LHCN-M2 (cell line): ENCODE measurements around the gene HPD. TPM values are rescaled to one million over a fixed set of nuclear protein-coding genes. Genes with fewer than 3 reads are reported as not detected.

Source experiments
- DNase-seq: peaks from one replicate; pipeline ENCODE4 v3.0.0-alpha.2; 2012; ENCODE audit warnings: low read depth
- total RNA-seq: library from RNA; depleted of rRNA; stranded (reverse); fragments of >200 nt; gene quantifications from 2 replicates; pipeline ENCODE4 v1.2.3, GENCODE V29; 2014

The HPD gene
- total RNA-seq, 1 experiment from 2014 or later = 0.75 TPM

DNA sequence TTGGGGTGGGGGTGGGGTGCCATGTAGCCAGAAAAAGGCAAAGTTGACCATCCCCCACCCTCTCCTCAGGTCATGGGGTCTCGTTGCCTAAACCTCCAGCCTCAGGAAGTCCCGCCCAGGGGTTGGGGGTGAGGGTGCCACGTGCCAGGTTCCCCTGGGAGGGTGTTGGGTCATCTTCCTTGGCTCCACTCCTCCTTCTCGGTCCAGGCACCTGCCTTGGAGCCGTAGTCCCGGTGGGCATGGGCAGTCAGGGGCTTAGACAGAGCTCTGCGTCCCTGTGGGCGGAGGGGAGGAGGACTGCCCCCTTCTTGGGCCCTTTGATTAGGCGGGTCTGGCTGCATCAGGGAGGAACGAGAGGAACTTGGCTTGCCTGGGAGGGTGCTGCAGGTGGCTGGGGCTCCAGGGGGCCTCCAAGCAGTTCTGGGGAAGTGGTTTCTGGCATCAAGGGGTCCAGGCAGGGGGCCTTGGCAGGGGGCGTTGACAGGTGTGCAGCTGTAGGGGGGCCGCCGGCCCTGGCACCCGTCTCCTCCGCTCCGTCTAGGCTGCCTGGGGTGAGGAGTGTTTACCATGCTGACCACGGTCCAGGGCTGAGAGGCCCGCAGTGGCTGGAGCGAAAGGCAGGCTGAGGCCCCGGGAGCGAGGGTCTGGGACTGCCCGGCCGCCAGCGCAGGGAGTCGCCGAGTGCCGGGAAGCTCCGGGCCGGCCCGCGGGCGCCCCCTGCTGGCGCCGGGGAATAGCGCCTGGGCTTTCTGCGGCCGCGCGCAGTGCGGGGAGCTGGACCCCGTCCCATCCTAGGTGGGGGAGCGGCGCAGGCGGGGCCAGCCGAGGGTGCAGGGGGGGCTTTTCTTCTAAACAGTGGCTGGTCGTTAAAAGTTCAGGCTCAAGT, 47.0 kb downstream of the HPD start:
- peak; percentile 65 for DNase-seq

DNA sequence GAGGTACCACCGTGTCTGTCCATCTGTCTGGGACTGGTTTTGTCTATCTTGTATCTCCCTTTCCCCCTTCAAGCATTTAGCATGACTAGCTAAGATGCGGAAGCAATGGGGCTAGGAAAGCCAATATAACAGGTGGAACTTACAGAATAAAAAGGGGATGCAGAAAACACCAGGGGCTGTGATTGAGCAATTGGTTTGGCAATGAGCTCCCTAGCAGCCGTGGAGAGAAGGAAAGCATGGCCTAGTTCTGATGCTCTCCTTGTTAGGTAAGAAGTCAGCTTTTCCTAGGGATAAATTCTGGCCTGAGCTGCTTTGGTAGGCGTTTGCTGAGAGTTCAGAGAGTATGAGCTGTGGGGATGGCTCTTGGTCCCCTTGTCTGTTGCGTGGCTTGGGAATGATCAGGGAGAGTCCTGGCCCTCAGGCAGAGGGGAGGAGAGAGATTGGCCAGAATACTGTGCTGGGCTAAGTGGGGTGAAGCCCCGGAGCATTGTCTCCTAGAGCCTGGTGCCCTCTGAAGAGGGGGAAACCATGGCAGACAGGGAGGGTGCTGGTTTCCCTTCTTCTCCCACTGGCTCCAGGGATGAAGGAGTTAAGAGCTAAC, 47.7 kb downstream of the HPD start:
- DNase-seq = no peak

DNA sequence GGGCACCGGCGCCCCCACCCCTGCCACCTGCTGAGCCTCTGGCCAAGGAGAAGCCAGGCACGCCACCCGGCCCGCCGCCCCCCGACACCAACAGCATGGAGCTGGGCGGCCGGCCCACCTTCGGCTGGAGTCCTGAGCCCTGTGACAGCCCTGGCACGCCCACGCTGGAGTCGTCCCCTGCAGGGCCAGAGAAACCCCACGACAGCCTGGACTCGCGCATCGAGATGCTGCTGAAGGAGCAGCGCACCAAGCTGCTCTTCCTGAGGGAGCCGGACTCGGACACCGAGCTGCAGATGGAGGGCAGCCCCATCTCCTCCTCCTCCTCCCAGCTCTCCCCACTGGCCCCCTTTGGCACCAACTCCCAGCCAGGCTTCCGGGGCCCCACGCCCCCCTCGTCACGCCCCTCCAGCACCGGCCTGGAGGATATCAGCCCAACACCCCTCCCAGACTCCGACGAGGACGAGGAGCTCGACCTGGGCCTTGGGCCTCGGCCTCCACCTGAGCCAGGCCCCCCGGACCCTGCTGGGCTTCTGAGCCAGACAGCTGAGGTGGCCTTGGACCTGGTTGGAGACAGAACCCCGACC, 48.3 kb downstream of the HPD start:
- DNase-seq = no peak

DNA sequence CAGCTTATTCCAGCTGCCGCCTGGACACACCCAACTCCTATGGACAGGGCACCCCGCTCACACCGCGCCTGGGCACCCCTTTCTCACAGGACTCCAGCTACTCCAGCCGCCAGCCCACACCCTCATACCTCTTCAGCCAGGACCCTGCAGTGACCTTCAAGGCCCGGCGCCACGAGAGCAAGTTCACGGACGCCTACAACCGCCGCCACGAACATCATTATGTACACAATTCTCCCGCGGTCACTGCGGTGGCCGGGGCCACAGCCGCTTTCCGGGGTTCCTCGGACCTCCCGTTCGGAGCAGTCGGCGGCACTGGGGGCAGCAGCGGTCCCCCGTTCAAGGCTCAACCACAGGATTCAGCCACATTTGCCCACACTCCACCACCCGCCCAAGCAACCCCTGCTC, 48.9 kb downstream of the HPD start:
- DNase-seq = no peak

DNA sequence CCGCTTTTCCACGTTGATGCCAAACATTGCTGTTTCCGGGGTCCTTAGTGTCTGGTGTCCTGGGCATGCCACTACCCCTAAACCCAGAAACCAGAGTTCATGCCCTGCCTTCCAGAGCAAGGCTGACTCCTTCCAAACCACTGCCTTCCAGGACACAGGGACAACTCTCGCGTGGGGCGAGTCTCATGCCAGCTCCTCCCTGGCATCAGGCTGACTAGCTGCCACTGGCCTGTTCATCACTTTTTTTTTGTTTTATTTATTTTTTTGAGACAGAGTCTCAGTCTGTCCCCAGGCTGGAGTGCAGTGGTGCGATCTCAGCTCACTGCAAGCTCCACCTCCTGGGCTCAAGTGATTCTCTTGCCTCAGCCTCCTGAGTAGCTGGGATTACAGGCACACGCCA, 50.0 kb downstream of the HPD start:
- DNase-seq = no peak

DNA sequence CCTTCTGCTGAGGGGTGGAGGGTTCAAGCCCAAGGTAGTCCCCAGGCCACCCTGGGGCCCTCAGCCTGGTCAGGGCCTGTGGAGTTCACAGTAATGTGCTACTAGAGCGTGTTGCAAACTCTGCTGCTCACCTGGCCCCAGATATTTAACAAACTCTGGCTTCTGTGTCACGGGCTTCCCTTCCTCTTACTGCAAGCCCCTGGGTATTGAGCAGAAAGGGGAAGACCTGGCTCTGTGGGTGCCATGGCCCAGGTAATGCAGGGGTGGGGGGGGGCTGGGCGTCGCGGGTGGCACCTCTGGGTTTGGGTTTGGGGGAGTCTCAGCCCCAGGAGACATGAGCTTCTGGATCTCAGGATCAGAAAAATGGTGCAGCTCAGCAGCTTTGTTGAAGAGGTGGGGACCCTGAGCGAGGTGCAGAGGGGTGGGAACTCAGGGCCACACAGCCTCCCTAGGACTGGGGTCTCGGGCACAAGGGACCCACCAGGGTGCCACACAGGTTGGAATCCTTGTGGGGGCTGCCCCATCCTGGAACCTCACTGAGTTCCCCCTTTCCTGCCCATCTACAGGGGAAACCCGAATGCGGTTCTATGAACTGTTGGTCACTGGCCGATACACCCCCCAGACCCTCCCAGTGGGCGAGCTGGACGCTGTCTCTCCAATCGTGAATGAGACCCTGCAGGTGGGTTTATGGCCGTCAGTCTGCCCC, 50.9 kb downstream of the HPD start:
- DNase-seq = no peak

DNA sequence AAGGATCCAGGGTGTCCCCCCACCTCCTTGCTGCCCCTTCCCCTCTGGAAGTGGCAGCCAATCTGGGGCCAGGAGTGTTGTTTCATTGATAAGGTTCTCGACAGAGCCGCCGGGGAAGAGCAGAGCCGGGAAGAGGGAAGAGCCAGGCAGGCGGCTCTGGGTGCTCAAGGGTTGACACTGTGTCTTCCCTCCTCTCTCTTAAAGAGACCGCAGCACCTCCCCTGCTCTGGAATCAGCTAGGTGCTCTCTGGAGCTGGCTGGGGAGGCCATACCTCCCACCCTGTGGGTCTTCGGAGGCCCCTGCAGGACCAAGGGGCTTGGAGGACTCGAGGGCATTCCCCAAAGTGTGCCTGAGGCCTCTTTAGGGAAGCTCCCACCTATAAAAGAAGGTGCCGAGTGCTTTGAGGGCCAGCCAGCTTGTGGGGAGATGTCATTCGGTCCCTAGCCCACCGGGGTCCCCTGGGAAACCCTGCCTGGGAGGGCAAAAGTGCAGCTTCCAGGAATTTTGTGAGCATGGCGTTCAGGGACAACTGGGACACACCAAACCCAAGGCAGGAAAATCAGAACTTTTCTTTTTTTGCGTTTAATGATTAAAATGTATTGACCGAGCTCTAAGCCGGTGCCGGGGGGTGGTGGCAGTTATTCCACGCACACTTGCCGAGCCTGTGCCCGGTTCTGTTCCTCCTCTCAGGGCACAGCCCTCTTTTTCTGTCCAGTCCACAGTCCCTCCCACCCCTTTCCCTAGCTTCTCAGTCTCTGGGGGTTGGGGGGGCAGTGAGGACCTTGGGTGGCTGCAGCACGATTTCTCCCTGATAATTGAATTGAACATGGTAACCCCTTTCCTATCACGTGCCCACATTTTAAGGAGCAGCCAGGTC, 51.9 kb downstream of the HPD start:
- no peak for DNase-seq

DNA sequence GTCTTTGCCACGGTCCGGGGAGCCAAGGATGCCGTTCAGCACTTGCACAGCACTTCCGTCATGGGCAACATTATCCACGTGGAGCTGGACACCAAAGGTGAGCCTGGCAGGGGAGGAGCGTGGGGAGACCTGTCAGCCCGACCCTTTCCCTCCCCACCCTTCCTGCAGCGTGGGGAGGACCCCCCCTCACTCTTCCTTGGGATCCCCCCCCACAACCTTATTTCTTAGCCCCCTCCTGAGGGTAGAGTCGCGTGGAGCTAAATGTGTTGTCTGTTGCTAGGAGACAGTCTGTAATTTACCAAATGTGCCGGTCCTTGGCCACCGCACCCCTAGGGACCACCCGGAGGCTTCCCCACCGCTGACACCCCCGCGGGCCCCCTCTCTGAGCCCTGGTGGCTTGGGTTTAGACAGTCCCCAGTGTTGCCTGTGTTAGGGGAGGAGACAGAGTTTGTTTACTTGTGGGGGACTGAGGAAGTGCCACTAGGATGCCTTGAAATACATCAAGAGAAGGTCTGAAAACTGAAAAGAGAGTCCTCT, 52.6 kb downstream of the HPD start:
- no peak for DNase-seq

DNA sequence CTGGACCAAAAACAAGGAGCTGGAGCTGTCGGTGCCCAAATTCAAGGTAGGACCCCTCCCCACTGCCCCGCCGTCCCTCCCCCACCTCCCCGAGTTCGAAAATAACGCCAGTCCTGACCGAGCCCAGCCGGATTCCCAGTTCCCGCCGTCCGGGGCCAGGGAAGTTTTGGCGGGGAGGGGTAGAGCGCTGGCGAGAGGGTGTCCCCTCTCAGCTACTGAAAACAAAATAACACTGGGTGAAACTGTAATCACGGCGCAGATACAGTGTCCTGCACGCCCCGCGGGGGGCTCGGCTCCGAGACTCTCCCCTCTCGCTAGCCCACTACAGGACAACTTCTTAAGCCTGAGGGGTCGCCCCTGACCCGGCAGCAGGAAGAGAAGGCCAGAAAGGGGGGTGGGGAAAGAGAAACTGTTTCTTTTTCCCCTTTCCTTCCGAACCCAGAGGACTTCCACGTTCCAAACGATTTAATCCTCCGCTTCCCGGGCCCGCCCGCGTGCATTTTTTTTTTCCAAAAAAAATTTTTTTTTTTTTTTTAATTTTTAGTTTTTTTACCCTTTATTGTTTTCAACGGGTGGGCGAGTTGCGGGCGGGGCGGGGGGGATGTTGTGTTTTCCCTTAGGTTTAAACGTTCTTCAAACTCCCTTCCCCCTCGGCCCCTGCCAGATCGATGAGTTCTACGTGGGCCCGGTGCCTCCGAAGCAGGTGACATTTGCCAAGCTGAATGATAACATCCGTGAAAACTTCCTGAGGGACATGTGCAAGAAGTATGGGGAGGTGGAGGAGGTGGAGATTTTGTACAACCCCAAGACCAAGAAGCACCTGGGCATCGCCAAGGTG, 53.3 kb downstream of the HPD start:
- DNase-seq = no peak

DNA sequence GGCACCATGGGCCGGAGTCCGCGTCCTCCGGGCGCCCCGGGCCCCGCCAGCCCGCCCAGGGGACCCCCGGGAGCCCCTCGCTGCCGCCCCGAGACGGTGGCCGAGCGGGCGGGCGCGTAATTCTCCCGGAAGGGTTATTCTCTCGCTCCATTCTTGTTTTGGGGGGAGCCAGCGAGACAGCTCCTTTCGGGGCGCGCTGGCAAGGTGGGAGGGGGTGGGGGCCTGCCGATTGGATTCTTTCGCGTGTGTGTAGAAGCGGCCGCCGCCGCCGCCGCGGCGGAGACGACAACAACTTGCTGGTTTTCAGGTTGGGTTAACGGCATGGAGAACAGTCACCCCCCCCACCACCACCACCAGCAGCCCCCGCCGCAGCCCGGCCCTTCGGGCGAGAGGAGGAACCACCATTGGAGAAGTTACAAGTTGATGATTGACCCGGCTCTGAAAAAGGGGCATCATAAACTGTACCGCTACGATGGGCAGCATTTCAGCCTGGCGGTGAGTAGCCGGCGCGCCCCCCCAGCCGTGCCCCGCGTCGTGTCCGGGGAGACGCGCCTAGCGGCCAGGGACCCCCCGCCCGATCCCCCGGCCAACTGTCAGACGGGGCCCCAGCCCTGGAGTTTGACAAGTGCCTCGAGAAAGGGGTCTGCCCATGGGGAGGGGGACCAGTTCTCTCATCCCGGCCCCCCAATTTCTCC, 54.1 kb downstream of the HPD start:
- no peak for DNase-seq

DNA sequence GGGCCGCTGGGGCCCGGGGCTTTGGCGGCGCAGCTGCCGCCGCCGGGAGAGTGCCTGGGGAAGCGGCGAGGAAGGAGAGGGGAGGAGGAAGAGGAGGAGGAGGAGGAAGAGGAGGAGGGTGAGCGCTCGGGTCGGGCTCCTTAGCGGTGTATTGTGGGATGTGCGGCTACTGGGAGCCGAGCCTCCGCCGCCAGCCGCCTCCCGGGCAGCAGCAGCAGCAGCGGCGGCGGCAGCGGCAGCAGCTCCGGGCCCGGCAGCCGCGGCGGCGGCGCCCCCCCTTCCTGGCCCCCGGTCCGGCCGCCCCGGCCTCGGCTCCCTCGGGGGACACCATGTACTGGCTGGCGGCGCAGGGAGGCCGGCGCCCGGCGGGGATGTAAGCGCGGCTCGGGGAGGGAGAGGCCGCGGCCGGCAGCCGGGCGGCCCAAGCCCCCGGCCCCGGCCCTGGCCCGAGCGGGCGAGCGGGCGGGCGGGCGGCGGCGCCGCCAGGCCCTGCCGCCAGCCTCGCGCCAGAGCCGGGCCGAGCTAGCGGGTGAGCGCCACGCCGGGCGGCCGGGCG, 54.7 kb downstream of the HPD start, which contains the start of gene SETD1B:
Gene SETD1B (plus strand): TSS at position 149 of the 556 bp plus-strand sequence. CDS start 729 bp downstream, outside the sequence.
- DNase-seq = peak; percentile 59

DNA sequence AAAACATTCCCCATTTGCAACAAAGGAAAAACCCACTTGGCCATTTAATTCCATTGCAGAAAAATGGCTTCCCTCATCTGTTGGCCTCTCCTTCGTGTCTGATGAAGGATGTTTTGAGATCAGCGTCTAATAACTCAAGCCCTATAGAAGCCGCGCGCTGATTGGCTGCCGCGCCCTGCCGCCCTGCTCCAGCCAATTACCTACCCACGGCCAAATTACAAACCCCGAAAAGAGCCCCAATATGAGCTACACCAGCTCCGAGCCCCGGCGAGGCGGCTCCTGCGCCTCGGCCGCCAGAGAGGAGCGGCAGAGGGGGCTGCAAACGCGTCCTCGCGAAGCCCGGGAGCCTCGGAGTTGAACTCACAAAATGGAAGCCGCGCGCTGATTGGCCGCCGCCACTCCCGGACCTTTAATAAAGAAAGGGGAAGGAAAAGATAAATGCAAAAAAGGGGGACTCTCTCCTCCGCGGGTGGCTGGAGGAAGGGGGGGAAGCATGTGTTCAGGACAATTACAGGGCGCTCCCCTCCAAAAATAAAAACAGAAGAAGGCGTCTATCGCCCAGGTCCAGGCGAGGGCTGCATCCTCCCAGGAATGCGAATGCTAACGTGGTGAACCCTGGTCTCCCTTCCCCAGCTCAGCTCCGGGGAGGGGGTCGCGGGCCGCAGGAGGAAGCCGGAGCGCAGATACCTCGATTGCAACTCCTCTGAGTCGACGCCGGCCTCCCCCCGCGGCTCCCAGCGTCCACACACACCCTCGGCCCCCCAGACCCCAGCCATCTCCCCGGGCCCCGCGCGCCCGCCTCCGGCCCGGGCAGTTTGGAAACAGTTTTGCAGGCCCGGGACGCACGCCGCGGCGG, 55.6 kb downstream of the HPD start:
- DNase-seq = peak; percentile 96

DNA sequence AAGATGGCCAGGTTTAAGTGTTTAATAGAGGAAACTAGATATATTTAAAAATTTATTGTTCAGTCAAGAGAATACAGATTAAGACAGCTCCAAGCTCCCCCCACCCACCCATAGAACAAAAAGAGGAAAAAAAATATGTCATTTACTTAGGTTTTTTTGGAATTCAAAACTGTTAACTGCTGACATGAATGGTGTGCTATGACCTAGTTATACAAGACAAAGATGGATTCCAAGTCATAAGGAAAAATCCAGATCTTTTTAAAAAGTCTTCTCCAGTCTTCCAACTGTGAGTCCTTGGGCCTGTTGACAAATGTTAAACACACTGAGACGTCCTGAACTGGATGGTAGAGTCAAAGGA, 56.2 kb downstream of the HPD start:
- no peak for DNase-seq

DNA sequence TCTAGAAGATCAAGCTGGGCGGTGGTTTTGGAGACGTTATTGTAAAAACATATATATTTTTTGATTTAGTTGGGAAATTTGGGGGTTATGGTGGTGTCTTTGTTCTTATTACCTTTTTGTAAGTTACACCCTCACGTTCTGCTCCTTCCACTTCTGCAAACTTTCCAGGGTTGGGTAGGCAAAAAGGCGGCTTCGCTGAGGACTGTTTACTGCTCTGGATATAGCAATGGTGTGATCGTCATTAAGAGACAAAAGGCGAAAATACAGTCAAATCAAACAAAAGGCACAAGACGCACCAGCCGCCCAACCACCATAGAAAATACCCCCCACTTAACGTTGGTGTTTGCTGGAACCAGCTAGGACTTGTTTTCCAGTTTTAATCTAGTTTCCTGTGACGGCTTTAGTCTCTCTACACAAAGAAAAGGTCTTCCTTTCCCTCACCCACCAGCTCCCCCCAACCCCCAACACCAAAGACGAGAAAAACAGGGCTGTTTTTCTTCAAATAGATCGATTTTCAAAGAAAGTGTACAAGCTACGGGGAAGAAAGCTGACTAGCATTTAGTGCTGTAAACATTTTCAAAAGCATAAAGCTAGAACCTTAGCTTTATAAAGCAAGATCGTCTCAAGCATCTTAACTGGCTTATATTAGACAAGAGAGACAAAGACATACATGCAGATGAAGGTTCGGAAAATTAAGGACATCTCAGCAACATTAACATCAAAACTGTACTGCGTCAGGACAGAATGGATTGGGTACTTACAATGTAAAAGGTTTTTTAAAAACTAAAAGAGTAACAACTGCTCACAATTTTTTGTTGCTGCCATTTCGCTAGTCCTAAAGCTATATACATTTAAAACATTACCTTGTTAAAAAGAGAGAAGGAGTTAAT, 56.8 kb downstream of the HPD start:
- no peak for DNase-seq

DNA sequence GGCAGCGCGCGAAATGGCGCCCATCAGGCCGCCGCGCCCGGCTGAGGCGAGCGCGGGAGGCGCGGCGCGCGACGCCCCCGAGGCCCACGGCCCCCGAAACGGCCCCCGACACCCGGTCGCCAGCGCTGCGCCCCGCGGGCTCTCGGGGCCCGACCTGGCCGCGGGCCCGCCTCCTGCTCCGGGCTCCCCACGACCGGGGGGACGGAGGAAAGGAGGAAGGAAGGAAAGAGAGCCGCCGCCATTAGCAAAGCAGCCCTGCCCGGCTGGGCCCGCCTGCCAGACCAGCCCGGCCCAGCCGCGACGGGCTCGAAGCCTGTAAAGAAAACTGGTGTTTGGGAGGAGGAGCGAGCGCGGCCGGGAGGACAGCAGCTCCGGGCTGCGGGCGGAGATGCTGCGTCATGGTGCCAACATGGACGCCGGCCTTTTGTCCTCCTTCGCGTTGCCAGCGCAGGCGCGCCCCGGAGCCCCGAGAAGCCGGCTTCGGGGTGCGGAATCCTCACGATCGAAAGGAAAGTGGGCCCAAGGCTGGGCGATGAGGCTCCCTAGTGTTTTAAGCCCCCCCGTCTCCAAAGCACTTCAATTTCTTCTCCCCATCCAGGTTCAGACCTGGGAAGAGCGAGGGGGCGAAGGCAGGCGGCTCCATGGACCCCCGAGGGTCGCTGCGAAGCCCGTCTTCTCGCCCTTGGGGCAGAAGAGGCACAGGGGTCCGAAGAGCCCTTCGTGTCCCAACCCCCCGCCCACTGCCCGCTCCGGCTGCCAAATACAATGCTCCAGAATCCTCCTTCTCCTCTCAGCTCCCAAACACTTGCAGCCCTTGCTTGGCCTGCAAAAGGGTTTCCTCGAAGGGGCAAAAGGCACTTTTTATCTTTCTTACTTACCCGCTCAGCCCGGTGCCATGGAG, 57.7 kb downstream of the HPD start:
- DNase-seq = peak; percentile 77
